Tongue (tissue), 2 donors: ENCODE measurements around the gene USP34. TPM values are rescaled to one million over a fixed set of nuclear protein-coding genes. Genes with fewer than 3 reads are reported as not detected.
"Not testable (repeated sequence)": the region's sequence is repeated elsewhere in the genome, so short reads cannot be mapped to it uniquely, and the experiment has no call there.

ENCODE experiments used
- DNase-seq: peaks from one replicate; pipeline ENCODE4 v3.0.0-alpha.2; 2015
- total RNA-seq: library from RNA; depleted of rRNA; stranded (reverse); fragments of >200 nt; gene quantifications from one replicate; pipeline ENCODE4 v1.2.3, GENCODE V29; 2014

Gene USP34
- total RNA-seq, 1 donor from 2014 or later = 162 TPM

- DNase-seq = no peak
Observed at GRCh38 chr2:61182059-61182383, 288.9 kb downstream of the USP34 start.

- DNase-seq = no peak
Observed at GRCh38 chr2:61181382-61182058, 289.4 kb downstream of the USP34 start.

- no peak for DNase-seq
Observed at GRCh38 chr2:61180686-61181085, 290.2 kb downstream of the USP34 start.

GRCh38 chr2:61179701-61180639 is 290.9 kb downstream of the USP34 start:
- DNase-seq = no peak

- DNase-seq = peak; percentile 51
Observed at GRCh38 chr2:61178603-61179545, 292.0 kb downstream of the USP34 start.

- DNase-seq = peak; percentile 67
Observed at GRCh38 chr2:61177727-61178549, 292.9 kb downstream of the USP34 start.

GRCh38 chr2:61176755-61177726 is 293.8 kb downstream of the USP34 start:
- peak; percentile 97 for DNase-seq

GRCh38 chr2:61175036-61175435 is 295.9 kb downstream of the USP34 start:
- DNase-seq = no peak

GRCh38 chr2:61173116-61173515 is 297.8 kb downstream of the USP34 start:
- DNase-seq = no peak

GRCh38 chr2:61172671-61173070 is 298.2 kb downstream of the USP34 start:
- DNase-seq = no peak

- no peak for DNase-seq
Observed at GRCh38 chr2:61167579-61167978, 303.3 kb downstream of the USP34 start.

- no peak for DNase-seq
Observed at GRCh38 chr2:61165946-61166345, 304.9 kb downstream of the USP34 start.

GRCh38 chr2:61165082-61165481 is 305.8 kb downstream of the USP34 start:
- DNase-seq = not testable (repeated sequence)

- no peak for DNase-seq
Observed at GRCh38 chr2:61162721-61163120, 308.2 kb downstream of the USP34 start.

- DNase-seq = no peak
Observed at GRCh38 chr2:61161888-61162287, 309.0 kb downstream of the USP34 start, which contains the start of gene C2orf74. C2orf74 (plus strand) TSS chr2:61162188; CDS start chr2:61162515, 327 bp downstream.

GRCh38 chr2:61158356-61158955 is 312.4 kb downstream of the USP34 start:
- no peak for DNase-seq

GRCh38 chr2:61157371-61158003 is 313.4 kb downstream of the USP34 start:
- no peak for DNase-seq

GRCh38 chr2:61151436-61151835 is 319.5 kb downstream of the USP34 start:
- no peak for DNase-seq

GRCh38 chr2:61149074-61149473 is 321.8 kb downstream of the USP34 start:
- DNase-seq = no peak
